Endothelial cell of umbilical vein (primary cell): ENCODE measurements around the gene PPP1R9B. TPM values are rescaled to one million over a fixed set of nuclear protein-coding genes. Genes with fewer than 3 reads are reported as not detected.

Source experiments
- BruUV-seq: library from RNA; stranded (reverse); fragments of 400-500 nt; replicated peaks from 2 replicates; lab custom pipeline; 2021; lab: Mats Ljungman, UMichigan
- CTCF ChIA-PET: fragments of 300-600, 350-600 bp; sonication (Branson Sonifier 250); formaldehyde crosslinking; loops from one replicate; lab custom pipeline; 2021; ENCODE audit warnings: antibody characterized with exemption, inconsistent platforms; lab: Charles Lee
- POLR2A ChIA-PET: fragments of 300-600, 350-600 bp; sonication (Branson Sonifier 250); formaldehyde crosslinking; loops from one replicate; lab custom pipeline; 2021; ENCODE audit warnings: antibody characterized with exemption, inconsistent platforms; lab: Charles Lee
- DNase-seq: peaks from one replicate; pipeline ENCODE4 v3.0.0-alpha.2; 2011; ENCODE audit warnings: low read depth, low spot score
- FAIRE-seq: peaks from 2 replicates; lab custom pipeline; 2011; peaks lifted over from hg19 to GRCh38; lab: Jason Lieb, UNC
- H2AFZ ChIP-seq: 2 replicates; pipeline ENCODE4 v1.6.0; 2012; ENCODE audit warnings: low read depth, low read length, control low read depth, inconsistent platforms
- H3K27ac ChIP-seq: 2 replicates; pipeline ENCODE4 v1.5.1; 2011; ENCODE audit warnings: low read depth, mild to moderate bottlenecking, control low read depth, low read length, moderate library complexity; ENCODE audit not compliant: insufficient read depth
- H3K27me3 ChIP-seq, 2 experiments: 2 replicates each; pipeline versions ENCODE4 v1.6.0 to v1.6.1; 2011; ENCODE audit warnings: low read length in 2 of 2, mixed read lengths in 1 of 2; ENCODE audit not compliant: control insufficient read depth in 2 of 2, insufficient read depth in 2 of 2
- H3K36me3 ChIP-seq, 2 experiments: 2 replicates in 1 of 2; 3 replicates in 1 of 2; pipeline ENCODE4 v1.5.1; 2011; ENCODE audit warnings: low read length in 2 of 2, mild to moderate bottlenecking in 1 of 2, moderate library complexity in 1 of 2; ENCODE audit not compliant: control insufficient read depth in 2 of 2, insufficient read depth in 2 of 2; ENCODE audit errors: extremely low read depth in 1 of 2
- H3K4me1 ChIP-seq: 3 replicates; pipeline ENCODE4 v1.5.1; 2011; ENCODE audit warnings: mild to moderate bottlenecking, low read length; ENCODE audit not compliant: control insufficient read depth, insufficient read depth; ENCODE audit errors: extremely low read depth
- H3K4me2 ChIP-seq: 2 replicates; pipeline ENCODE4 v1.6.1; 2011; ENCODE audit warnings: low read length, control low read depth, mixed read lengths; ENCODE audit not compliant: insufficient read depth
- H3K4me3 ChIP-seq, 3 experiments: fragments of 200-600 bp in 1 of 3; sonication (generic), shearing (Covaris generic) in 1 of 3; replicated peaks in 1 of 3; 2 replicates each; pipeline ENCODE4 v1.5.1; 2011 to 2016; ENCODE audit warnings: control low read depth in 3 of 3, low read length in 3 of 3, mild to moderate bottlenecking in 2 of 3, inconsistent platforms in 1 of 3, low read depth in 1 of 3, moderate library complexity in 1 of 3; ENCODE audit not compliant: insufficient read depth in 1 of 3
- H3K79me2 ChIP-seq: 2 replicates; pipeline ENCODE4 v1.6.0; 2012; ENCODE audit warnings: low read length, inconsistent platforms; ENCODE audit not compliant: control insufficient read depth, insufficient read depth
- H3K9ac ChIP-seq: replicated peaks from 2 replicates; pipeline ENCODE3; 2011; ENCODE audit warnings: low read length, control low read depth; ENCODE audit not compliant: insufficient read depth; ENCODE audit errors: extremely low read depth
- H3K9me1 ChIP-seq: replicated peaks from 3 replicates; pipeline ENCODE4 v1.6.0; 2011; ENCODE audit warnings: mild to moderate bottlenecking, low read length; ENCODE audit not compliant: control insufficient read depth, insufficient read depth; ENCODE audit errors: extremely low read depth
- H3K9me3 ChIP-seq: replicated peaks from 2 replicates; pipeline ENCODE4 v1.5.1; 2012; ENCODE audit warnings: low read length, inconsistent platforms; ENCODE audit not compliant: control insufficient read depth, insufficient read depth
- H4K20me1 ChIP-seq: replicated peaks from 2 replicates; pipeline ENCODE3; 2011; ENCODE audit warnings: mild to moderate bottlenecking, low read length; ENCODE audit not compliant: control insufficient read depth, insufficient read depth; ENCODE audit errors: extremely low read depth
- EZH2 ChIP-seq: IDR thresholded peaks from 2 replicates; pipeline ENCODE4 v1.6.1; 2012; ENCODE audit warnings: borderline replicate concordance, low read depth, mild to moderate bottlenecking, moderate library complexity, low read length, inconsistent platforms; ENCODE audit not compliant: severe bottlenecking
- FOS ChIP-seq: IDR thresholded peaks from 2 replicates; pipeline ENCODE4 v1.6.1; 2011; ENCODE audit warnings: mild to moderate bottlenecking, low read length, moderate library complexity, borderline replicate concordance; ENCODE audit not compliant: insufficient read depth
- GATA2 ChIP-seq: IDR thresholded peaks from 2 replicates; pipeline ENCODE4 v1.7.0; 2011; ENCODE audit warnings: low read depth, mild to moderate bottlenecking, moderate library complexity, mixed read lengths, low read length; ENCODE audit not compliant: insufficient read length, insufficient read depth
- JUN ChIP-seq: IDR thresholded peaks from 2 replicates; pipeline ENCODE4 v1.6.1; 2011; ENCODE audit warnings: borderline replicate concordance, low read depth; ENCODE audit not compliant: insufficient read length, insufficient read depth
- MYC ChIP-seq: IDR thresholded peaks from one replicate; pipeline ENCODE4 v1.6.1; 2011; ENCODE audit warnings: mild to moderate bottlenecking, low read depth, low read length
- POLR2A ChIP-seq: IDR thresholded peaks from 2 replicates; pipeline ENCODE4 v1.6.1; 2012; ENCODE audit warnings: low read depth, mild to moderate bottlenecking, control low read depth, low read length
- POLR2AphosphoS5 ChIP-seq: IDR thresholded peaks from 2 replicates; pipeline ENCODE4 v1.6.1; 2012; ENCODE audit warnings: low read depth, mild to moderate bottlenecking, control low read depth, low read length, moderate library complexity; ENCODE audit not compliant: insufficient read depth
- dilution Hi-C: fragments of 300-500 bp; cut with MboI; formaldehyde crosslinking; loops from one replicate; pipeline ENCODE4 v1.15.0; 2019; ENCODE audit warnings: low sequenced_read_pairs; ENCODE audit not compliant: extremely low pct_ligation_motif_present
- intact Hi-C: fragments of 100-400 bp; cut with micrococcal nuclease; formaldehyde crosslinking; loops from one replicate; pipeline ENCODE4 v1.10.0; 2022
- polyA plus RNA-seq, 4 experiments: library from polyadenylated mRNA; depleted of rRNA in 3 of 4; stranded (reverse) in 3 of 4; unstranded in 1 of 4; fragments of >200 nt; gene quantifications; 2 replicates each; pipeline versions ENCODE4 v1.2.1 to v1.2.3, GENCODE V29; 2011 to 2012; ENCODE audit warnings: missing spikeins in 1 of 4
- total RNA-seq: library from RNA; stranded (reverse); gene quantifications from 2 replicates; pipeline ENCODE4 v1.2.3, GENCODE V29; 2021
- TF ChIP-seq, protein P1 (sequence below): IDR thresholded peaks from 2 replicates; pipeline ENCODE4 v1.6.1; 2011; ENCODE audit not compliant: insufficient read depth, insufficient read length
- TF ChIP-seq, protein P2 (sequence below), 2 donors: IDR thresholded peaks; 1 replicate in 1 of 2; 2 replicates in 1 of 2; pipeline ENCODE4 v1.5.1; 2011; ENCODE audit warnings: low read length in 2 of 2, mild to moderate bottlenecking in 2 of 2, moderate library complexity in 2 of 2, control low read depth in 1 of 2, inconsistent platforms in 1 of 2, low read depth in 1 of 2; ENCODE audit not compliant: insufficient read depth in 1 of 2; ENCODE audit errors: extremely low read depth in 1 of 2

The PPP1R9B gene
- total and polyA plus RNA-seq, 2 donors (not counting 3 experiments of a cell fraction or from before 2014, with no cell fraction given), result 20.1 to 60.2 TPM

DNA sequence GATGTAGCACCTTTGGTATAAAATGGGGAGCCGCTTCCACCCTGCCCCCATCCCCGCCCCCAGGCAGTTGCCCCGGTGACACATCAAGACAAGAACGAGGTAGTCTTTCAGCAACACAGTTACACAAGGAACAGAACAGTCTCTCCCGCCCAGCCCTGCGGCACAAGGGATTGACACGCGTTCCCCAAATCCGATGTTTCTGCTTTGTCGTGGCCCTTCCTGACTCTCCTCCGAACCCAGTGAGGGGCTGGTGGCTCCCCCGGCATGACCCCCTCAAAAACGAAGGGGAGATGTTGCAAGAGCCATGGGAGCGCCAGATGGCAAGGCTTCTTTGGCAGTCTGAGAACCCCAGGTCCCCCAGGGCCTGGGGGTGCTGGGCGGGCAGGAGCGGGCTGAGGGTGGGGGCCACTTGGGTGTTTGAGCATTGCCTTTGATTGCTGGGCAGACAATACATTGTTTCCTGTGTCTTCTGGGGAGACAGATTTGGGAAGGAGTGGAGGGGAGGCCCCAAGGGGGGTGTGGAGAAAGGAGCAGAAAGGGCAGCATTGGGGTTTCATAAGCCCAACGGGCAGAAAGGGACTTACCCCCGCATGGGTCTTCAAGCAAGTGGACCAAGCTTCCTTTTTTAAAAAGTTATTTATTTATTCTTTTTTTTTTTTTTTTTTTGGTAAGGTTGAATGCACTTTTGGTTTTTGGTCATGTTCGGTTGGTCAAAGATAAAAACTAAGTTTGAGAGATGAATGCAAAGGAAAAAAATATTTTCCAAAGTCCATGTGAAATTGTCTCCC is 34.3 kb upstream of the PPP1R9B start:
- H3K36me3 ChIP-seq, result no peaks in the 10 kb centered on the region
- no TSS peak for BruUV-seq
- H2AFZ ChIP-seq, result no peak overlapping the region
- DNase-seq (no peak), FAIRE-seq (no peak)
- no peaks in the 10 kb centered on the region for H3K4me1 ChIP-seq
- H3K9me3 ChIP-seq, result no peaks in the 10 kb centered on the region
- ChIA-PET POLR2A (no interaction called here), CTCF (no interaction called here)
- H3K9me1 ChIP-seq, result no peaks in the 10 kb centered on the region
- H3K9ac ChIP-seq, result no peak overlapping the region
- H3K79me2 ChIP-seq, result no peaks in the 10 kb centered on the region
- dilution Hi-C loops (no loop called here), intact Hi-C loops (no loop called here)
- no peak overlapping the region for H3K4me2 ChIP-seq
- no peaks in the 10 kb centered on the region for H4K20me1 ChIP-seq
- no peak overlapping the region for H3K4me3 ChIP-seq
- no peak for TF ChIP-seq GATA2
- TF ChIP-seq, protein P1, sequence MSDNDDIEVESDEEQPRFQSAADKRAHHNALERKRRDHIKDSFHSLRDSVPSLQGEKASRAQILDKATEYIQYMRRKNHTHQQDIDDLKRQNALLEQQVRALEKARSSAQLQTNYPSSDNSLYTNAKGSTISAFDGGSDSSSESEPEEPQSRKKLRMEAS, result no peak
- TF ChIP-seq JUN, result no peak
- no peak for TF ChIP-seq MYC
- TF ChIP-seq FOS, result no peak
- TF ChIP-seq, protein P2, sequence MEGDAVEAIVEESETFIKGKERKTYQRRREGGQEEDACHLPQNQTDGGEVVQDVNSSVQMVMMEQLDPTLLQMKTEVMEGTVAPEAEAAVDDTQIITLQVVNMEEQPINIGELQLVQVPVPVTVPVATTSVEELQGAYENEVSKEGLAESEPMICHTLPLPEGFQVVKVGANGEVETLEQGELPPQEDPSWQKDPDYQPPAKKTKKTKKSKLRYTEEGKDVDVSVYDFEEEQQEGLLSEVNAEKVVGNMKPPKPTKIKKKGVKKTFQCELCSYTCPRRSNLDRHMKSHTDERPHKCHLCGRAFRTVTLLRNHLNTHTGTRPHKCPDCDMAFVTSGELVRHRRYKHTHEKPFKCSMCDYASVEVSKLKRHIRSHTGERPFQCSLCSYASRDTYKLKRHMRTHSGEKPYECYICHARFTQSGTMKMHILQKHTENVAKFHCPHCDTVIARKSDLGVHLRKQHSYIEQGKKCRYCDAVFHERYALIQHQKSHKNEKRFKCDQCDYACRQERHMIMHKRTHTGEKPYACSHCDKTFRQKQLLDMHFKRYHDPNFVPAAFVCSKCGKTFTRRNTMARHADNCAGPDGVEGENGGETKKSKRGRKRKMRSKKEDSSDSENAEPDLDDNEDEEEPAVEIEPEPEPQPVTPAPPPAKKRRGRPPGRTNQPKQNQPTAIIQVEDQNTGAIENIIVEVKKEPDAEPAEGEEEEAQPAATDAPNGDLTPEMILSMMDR (IDR thresholded peaks at IDR 0.05; ENCODE audit: extremely low read depth in 1 of 2, insufficient read depth in 1 of 2, low read depth in 1 of 2, low read length in 2 of 2), result no peak
- TF ChIP-seq POLR2AphosphoS5, result no peak
- no peak for TF ChIP-seq EZH2
- no peak for TF ChIP-seq POLR2A
- H3K27ac ChIP-seq, result no peak overlapping the region
- H3K27me3 ChIP-seq, result no peaks in the 10 kb centered on the region
